A673 (cell line): Measurements from ENCODE around the gene PILRB. TPM values are rescaled to one million over a fixed set of nuclear protein-coding genes. Genes with fewer than 3 reads are reported as not detected.

Experiments
- BruUV-seq: library from RNA; stranded (reverse); fragments of 400-500 nt; replicated peaks from 2 replicates; lab custom pipeline; 2021; lab: Mats Ljungman, UMichigan
- CTCF ChIA-PET: fragments of 300-600 bp; sonication (Branson Sonifier 250); formaldehyde crosslinking; loops from one replicate; lab custom pipeline; 2022; ENCODE audit warnings: antibody characterized with exemption; lab: Charles Lee
- POLR2A ChIA-PET: fragments of 300-600 bp; sonication (Branson Sonifier 250); formaldehyde crosslinking; loops from one replicate; lab custom pipeline; 2022; ENCODE audit warnings: antibody characterized with exemption; ENCODE audit not compliant: low non-redundant PET; lab: Charles Lee
- DNase-seq: peaks from one replicate; pipeline ENCODE4 v3.0.0-alpha.2; 2015; ENCODE audit warnings: low spot score
- H3K27ac ChIP-seq: fragments of 200-600 bp; sonication (generic); 2 replicates; pipeline ENCODE4 v1.5.1; 2016; ENCODE audit warnings: mixed run types, low read depth, mild to moderate bottlenecking, mixed read lengths, antibody characterized with exemption, low read length; ENCODE audit not compliant: poor library complexity, severe bottlenecking
- H3K27me3 ChIP-seq: fragments of 200-600 bp; sonication (generic); replicated peaks from 2 replicates; pipeline ENCODE4 v1.6.1; 2017; ENCODE audit warnings: mixed run types, low read depth, mild to moderate bottlenecking, mixed read lengths, antibody characterized with exemption, low read length; ENCODE audit not compliant: insufficient read depth, poor library complexity
- H3K36me3 ChIP-seq: fragments of 200-600 bp; sonication (generic); 2 replicates; pipeline ENCODE4 v1.6.1; 2016; ENCODE audit warnings: mixed run types, mild to moderate bottlenecking, mixed read lengths, antibody characterized with exemption, low read length; ENCODE audit not compliant: insufficient read depth, poor library complexity, severe bottlenecking
- H3K4me1 ChIP-seq: fragments of 200-600 bp; sonication (generic); 2 replicates; pipeline ENCODE4 v1.6.1; 2017; ENCODE audit warnings: mixed run types, mild to moderate bottlenecking, mixed read lengths, antibody characterized with exemption, low read length; ENCODE audit not compliant: insufficient read depth, poor library complexity, severe bottlenecking
- H3K4me3 ChIP-seq: fragments of 200-600 bp; sonication (generic); 2 replicates; pipeline ENCODE4 v1.5.1; 2016; ENCODE audit warnings: low read depth, mixed run types, mild to moderate bottlenecking, mixed read lengths, low read length; ENCODE audit not compliant: poor library complexity, severe bottlenecking
- H3K9me3 ChIP-seq: fragments of 200-600 bp; sonication (generic); 2 replicates; pipeline ENCODE4 v1.6.1; 2016; ENCODE audit warnings: mixed run types, low read depth, mild to moderate bottlenecking, mixed read lengths, antibody characterized with exemption, low read length; ENCODE audit not compliant: poor library complexity, severe bottlenecking
- CTCF ChIP-seq: fragments of 300-800, 200-600 bp; sonication (generic); conservative IDR thresholded peaks from 2 replicates; pipeline ENCODE4 v1.5.1; 2017; ENCODE audit warnings: low read depth, mild to moderate bottlenecking, antibody characterized with exemption, low read length, moderate library complexity, mixed read lengths
- EZH2 ChIP-seq: fragments of 200-600 bp; sonication (generic); IDR thresholded peaks from 2 replicates; pipeline ENCODE4 v1.6.1; 2017; ENCODE audit warnings: borderline replicate concordance, low read depth, mild to moderate bottlenecking, mixed read lengths, antibody characterized with exemption, low read length; ENCODE audit not compliant: poor library complexity, severe bottlenecking
- intact Hi-C: fragments of 100-400 bp; cut with micrococcal nuclease; formaldehyde crosslinking; loops from one replicate; pipeline ENCODE4 v1.10.0; 2022; ENCODE audit not compliant: unreplicated experiment
- total RNA-seq: library from RNA; stranded (reverse); gene quantifications from 2 replicates; pipeline ENCODE4 v1.2.3, GENCODE V29; 2021

PILRB gene
- total RNA-seq, 1 experiment from 2014 or later = 26.5 TPM

GRCh38 chr7:100394077-100394476 lies 36.2 kb downstream of the PILRB start:
- DNase-seq = no peak
- Histone ChIP-seq H3K4me3 (no peak overlapping the region), H3K27me3 (no peaks in the 10 kb centered on the region), H3K9me3 (no peaks in the 10 kb centered on the region), H3K27ac (no peak overlapping the region), H3K36me3 (no peaks in the 10 kb centered on the region), H3K4me1 (no peaks in the 10 kb centered on the region)
- no TSS peak for BruUV-seq
- ChIA-PET CTCF (no interaction called here), POLR2A (no interaction called here)
- intact Hi-C loops = no loop called here
- TF ChIP-seq CTCF (no peak), EZH2 (no peak)

- no peaks in the 10 kb centered on the region for H3K9me3 ChIP-seq
- CTCF ChIA-PET = no interaction called here
- no peaks in the 10 kb centered on the region for H3K27me3 ChIP-seq
- no peak overlapping the region for H3K27ac ChIP-seq
- no TSS peak for BruUV-seq
- DNase-seq = no peak
- POLR2A ChIA-PET = no interaction called here
- TF ChIP-seq EZH2 (no peak), CTCF (no peak)
- H3K4me1 ChIP-seq = no peaks in the 10 kb centered on the region
- H3K36me3 ChIP-seq = no peaks in the 10 kb centered on the region
- intact Hi-C loops = no loop called here
- H3K4me3 ChIP-seq = no peak overlapping the region
These were observed 38.6 kb downstream of the PILRB start for GRCh38 chr7:100396421-100396982.

- Histone ChIP-seq H3K9me3 (no peaks in the 10 kb centered on the region), H3K36me3 (no peaks in the 10 kb centered on the region), H3K27ac (no peak overlapping the region), H3K4me1 (no peaks in the 10 kb centered on the region), H3K27me3 (no peaks in the 10 kb centered on the region), H3K4me3 (no peak overlapping the region)
- intact Hi-C loops = no loop called here
- ChIA-PET POLR2A (no interaction called here), CTCF (no interaction called here)
- TF ChIP-seq EZH2 (no peak), CTCF (no peak)
- no TSS peak for BruUV-seq
- no peak for DNase-seq
These were observed 39.6 kb downstream of the PILRB start for GRCh38 chr7:100397315-100398081.
